Spleen (tissue), 7 donors: ENCODE results near the gene THAP4.

Source experiments
- CTCF ChIP-seq, 11 experiments: fragments of 200-600 bp in 7 of 11; fragments of 450-650 bp in 4 of 11; sonication (generic) in 4 of 11; IDR thresholded peaks in 8 of 11; conservative IDR thresholded peaks in 3 of 11; 1 replicate in 7 of 11; 2 replicates in 4 of 11; pipeline versions ENCODE4 v1.4.0 to v1.8.0; 2016 to 2021; ENCODE audit warnings: antibody characterized with exemption in 11 of 11, inconsistent platforms in 4 of 11, mild to moderate bottlenecking in 1 of 11
- POLR2A ChIP-seq, 3 donors: fragments of 450-650 bp; IDR thresholded peaks; one replicate each; pipeline ENCODE4 v1.5.1; 2017; ENCODE audit warnings: antibody characterized with exemption in 3 of 3, mild to moderate bottlenecking in 1 of 3
- POLR2AphosphoS5 ChIP-seq, 3 donors: sonication (generic); formaldehyde crosslinking; IDR thresholded peaks; one replicate each; pipeline ENCODE4 v1.5.1; 2017; ENCODE audit warnings: antibody characterized with exemption in 3 of 3
- donor health status: DM: no; HTN: no; CAD: no; lungs with moderate emphysema.
- donor health status: DM: no; HTN: no; CAD: no.
- donor health status: DM: no; HTN: no; CAD: no.

DNA sequence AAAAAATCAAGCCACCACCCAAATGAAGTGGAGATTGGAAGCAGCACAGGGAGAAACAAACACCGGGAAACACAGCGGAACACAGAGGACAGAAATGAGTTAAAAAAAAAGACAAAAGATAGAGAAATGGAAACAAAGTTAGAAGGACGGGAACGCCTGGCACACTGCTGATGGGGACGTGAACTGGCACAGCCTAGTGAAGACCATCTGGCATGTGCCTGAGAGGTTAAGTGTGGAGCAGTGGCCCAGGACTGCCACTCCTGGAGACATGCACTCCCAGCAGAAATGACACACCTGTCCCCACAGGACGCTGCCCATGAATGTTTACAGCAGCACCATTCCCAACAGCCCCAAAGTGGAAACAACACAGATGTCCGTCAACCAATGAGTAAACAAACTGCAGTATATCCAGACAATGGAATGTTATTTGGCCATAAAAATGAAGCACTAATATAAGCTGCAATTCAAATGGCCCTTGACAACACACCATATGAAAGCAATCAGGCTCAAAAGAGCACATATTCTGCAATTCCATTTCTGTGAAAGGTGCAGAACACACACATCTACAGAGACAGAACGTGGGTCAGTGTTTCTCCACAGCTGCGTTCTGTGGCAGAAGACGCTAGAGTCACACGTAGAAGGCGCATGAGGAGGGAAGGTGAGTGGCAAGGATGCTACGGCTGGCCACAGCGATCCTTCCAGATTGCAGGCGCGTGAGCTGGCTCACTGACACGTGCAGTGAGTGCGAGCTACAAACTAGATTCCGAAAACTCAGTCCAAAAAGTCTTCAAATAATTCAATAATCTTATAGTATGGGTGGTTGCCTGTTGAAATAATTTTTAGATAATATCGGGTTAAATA, 24.6 kb downstream of the THAP4 start:
- no peak for TF ChIP-seq POLR2A (IDR thresholded peaks at IDR 0.05)
- no peak for TF ChIP-seq POLR2AphosphoS5 (IDR thresholded peaks at IDR 0.05)
- TF ChIP-seq CTCF (IDR thresholded peaks at IDR 0.05 in 8 of 11, conservative IDR thresholded peaks at IDR 0.05 in 3 of 11): no peak
